H9 (cell line): ENCODE data around the gene SH3PXD2B. TPM values are rescaled to one million over a fixed set of nuclear protein-coding genes. Genes with fewer than 3 reads are reported as not detected.

Experiments
- DNase-seq: peaks from one replicate; pipeline ENCODE4 v3.0.0-alpha.2; 2017
- H2AFZ ChIP-seq: one replicate; pipeline ENCODE4 v1.6.1; 2013; ENCODE audit warnings: mild to moderate bottlenecking, low read length, control low read depth, moderate library complexity
- H2AK5ac ChIP-seq: 2 replicates; pipeline ENCODE4 v1.6.1; 2013; ENCODE audit warnings: low read length, control low read depth, mixed read lengths; ENCODE audit not compliant: insufficient read length
- H2BK120ac ChIP-seq: one replicate; pipeline ENCODE4 v1.6.1; 2013; ENCODE audit warnings: low read depth, mild to moderate bottlenecking, low read length, control low read depth, inconsistent platforms; ENCODE audit not compliant: poor library complexity, severe bottlenecking
- H2BK12ac ChIP-seq: 2 replicates; pipeline ENCODE4 v1.6.1; 2013; ENCODE audit warnings: low read length, control low read depth, mixed read lengths, low read depth; ENCODE audit not compliant: insufficient read length
- H2BK15ac ChIP-seq: 2 replicates; pipeline ENCODE4 v1.6.1; 2013; ENCODE audit warnings: low read depth, low read length, control low read depth
- H2BK20ac ChIP-seq: one replicate; pipeline ENCODE4 v1.6.1; 2013; ENCODE audit warnings: low read depth, mild to moderate bottlenecking, low read length, control low read depth, inconsistent platforms; ENCODE audit not compliant: poor library complexity, severe bottlenecking
- H2BK5ac ChIP-seq: 2 replicates; pipeline ENCODE4 v1.6.1; 2013; ENCODE audit warnings: low read length, control low read depth, mixed read lengths; ENCODE audit not compliant: insufficient read length
- H3K14ac ChIP-seq: 2 replicates; pipeline ENCODE4 v1.6.1; 2013; ENCODE audit warnings: low read length, control low read depth; ENCODE audit not compliant: insufficient read depth
- H3K18ac ChIP-seq: 2 replicates; pipeline ENCODE4 v1.6.1; 2013; ENCODE audit warnings: low read depth, mild to moderate bottlenecking, mixed read lengths, low read length, control low read depth; ENCODE audit not compliant: insufficient read length
- H3K23ac ChIP-seq: 2 replicates; pipeline ENCODE4 v1.6.1; 2013; ENCODE audit warnings: low read length, control low read depth, mixed read lengths, low read depth; ENCODE audit not compliant: insufficient read length
- H3K23me2 ChIP-seq: 2 replicates; pipeline ENCODE4 v1.6.1; 2013; ENCODE audit warnings: low read depth, mild to moderate bottlenecking, mixed read lengths, low read length, control low read depth; ENCODE audit not compliant: insufficient read length, poor library complexity, severe bottlenecking
- H3K27ac ChIP-seq: 2 replicates; pipeline ENCODE4 v1.5.1; 2013; ENCODE audit warnings: low read length, control low read depth, mixed read lengths, low read depth; ENCODE audit not compliant: insufficient read length
- H3K27me3 ChIP-seq: 2 replicates; pipeline ENCODE4 v1.6.1; 2013; ENCODE audit warnings: low read length, control low read depth, inconsistent platforms; ENCODE audit not compliant: insufficient read depth
- H3K4ac ChIP-seq: 2 replicates; pipeline ENCODE4 v1.6.1; 2013; ENCODE audit warnings: low read depth, mild to moderate bottlenecking, control low read depth, inconsistent platforms, low read length, moderate library complexity
- H3K4me1 ChIP-seq: 2 replicates; pipeline ENCODE4 v1.6.1; 2013; ENCODE audit warnings: low read length, control low read depth, inconsistent platforms; ENCODE audit not compliant: insufficient read depth
- H3K4me2 ChIP-seq: 2 replicates; pipeline ENCODE4 v1.6.1; 2013; ENCODE audit warnings: low read length, control low read depth, mixed read lengths; ENCODE audit not compliant: insufficient read length, insufficient read depth
- H3K56ac ChIP-seq: 2 replicates; pipeline ENCODE4 v1.6.1; 2013; ENCODE audit warnings: low read depth, mild to moderate bottlenecking, mixed read lengths, low read length, control low read depth; ENCODE audit not compliant: insufficient read length
- H3K79me1 ChIP-seq: 2 replicates; pipeline ENCODE4 v1.6.1; 2013; ENCODE audit warnings: low read depth, mild to moderate bottlenecking, moderate library complexity, low read length, control low read depth, inconsistent platforms; ENCODE audit not compliant: insufficient read depth, poor library complexity, severe bottlenecking
- H3K79me2 ChIP-seq: 2 replicates; pipeline ENCODE4 v1.6.1; 2013; ENCODE audit warnings: low read length, control low read depth, inconsistent platforms; ENCODE audit not compliant: insufficient read depth
- H3K9ac ChIP-seq: 2 replicates; pipeline ENCODE4 v1.6.1; 2013; ENCODE audit warnings: low read length, control low read depth, mixed read lengths; ENCODE audit not compliant: insufficient read length; ENCODE audit errors: extremely low read depth
- H3K9me3 ChIP-seq: one replicate; pipeline ENCODE4 v1.6.1; 2013; ENCODE audit warnings: low read depth, low read length, inconsistent platforms; ENCODE audit not compliant: control insufficient read depth
- H3T11ph ChIP-seq: one replicate; pipeline ENCODE4 v1.6.1; 2013; ENCODE audit warnings: mild to moderate bottlenecking, low read length, control low read depth, inconsistent platforms
- H4K20me1 ChIP-seq: one replicate; pipeline ENCODE4 v1.6.1; 2013; ENCODE audit not compliant: control insufficient read depth, insufficient read length, insufficient read depth
- H4K5ac ChIP-seq: 2 replicates; pipeline ENCODE4 v1.6.1; 2013; ENCODE audit warnings: low read depth, mild to moderate bottlenecking, mixed read lengths, low read length, control low read depth; ENCODE audit not compliant: insufficient read length
- H4K8ac ChIP-seq: replicated peaks from 2 replicates; pipeline ENCODE4 v1.6.1; 2013; ENCODE audit warnings: low read length, control low read depth, mixed read lengths, low read depth; ENCODE audit not compliant: insufficient read length
- H4K91ac ChIP-seq: 2 replicates; pipeline ENCODE4 v1.6.1; 2013; ENCODE audit warnings: low read depth, mild to moderate bottlenecking, moderate library complexity, mixed read lengths, low read length, control low read depth; ENCODE audit not compliant: insufficient read length
- H3K27ac Mint-ChIP-seq, 3 experiments: 2 replicates in 2 of 3; 3 replicates in 1 of 3; pipeline ENCODE4 v1.8.0; 2020 to 2021; ENCODE audit warnings: mixed read lengths in 3 of 3, mild to moderate bottlenecking in 1 of 3, moderate library complexity in 1 of 3
- H3K27me3 Mint-ChIP-seq: 2 replicates; pipeline ENCODE4 v1.8.0; 2021; ENCODE audit warnings: low read depth, mild to moderate bottlenecking, moderate library complexity, mixed read lengths
- H3K36me3 Mint-ChIP-seq, 3 experiments: 2 replicates in 2 of 3; 3 replicates in 1 of 3; pipeline ENCODE4 v1.8.0; 2020 to 2021; ENCODE audit warnings: low read depth in 3 of 3, mixed read lengths in 3 of 3; ENCODE audit not compliant: insufficient read depth in 1 of 3
- H3K4me1 Mint-ChIP-seq, 2 experiments: 2 replicates each; pipeline ENCODE4 v1.8.0; 2020; ENCODE audit warnings: mixed read lengths in 2 of 2
- H3K4me3 Mint-ChIP-seq, 2 experiments: 2 replicates in 1 of 2; 3 replicates in 1 of 2; pipeline ENCODE4 v1.8.0; 2020 to 2021; ENCODE audit warnings: mild to moderate bottlenecking in 2 of 2, mixed read lengths in 2 of 2, moderate library complexity in 1 of 2
- H3K9me3 Mint-ChIP-seq, 2 experiments: 2 replicates in 1 of 2; 3 replicates in 1 of 2; pipeline ENCODE4 v1.8.0; 2020; ENCODE audit warnings: mild to moderate bottlenecking in 2 of 2, mixed read lengths in 2 of 2, moderate library complexity in 1 of 2
- CTCF ChIP-seq: fragments of 200-600 bp; sonication (generic); conservative IDR thresholded peaks from 3 replicates; pipeline ENCODE4 v1.8.0; 2021; ENCODE audit warnings: antibody characterized with exemption, mild to moderate bottlenecking
- WGBS: extraction: QIAGEN DNeasy Blood & Tissue Kit; methylation state at CpG from one replicate; pipeline ENCODE4 v1.1.7; 2013; ENCODE audit warnings: missing lambda C conversion rate, low lambda C conversion rate, mixed read lengths; ENCODE audit not compliant: insufficient read length; ENCODE audit errors: extremely low coverage; 5-methylcytosine and 5-hydroxymethylcytosine counted together
- total RNA-seq: library from RNA; stranded (reverse); gene quantifications from 2 replicates; pipeline ENCODE4 v1.2.1, GENCODE V29; 2021

SH3PXD2B gene
- total RNA-seq, 1 experiment from 2014 or later = 49.0 TPM

- no peak overlapping the region for H3K4ac ChIP-seq
- H4K91ac ChIP-seq = no peak overlapping the region
- no peak overlapping the region for H4K5ac ChIP-seq
- H2BK20ac ChIP-seq = no peak overlapping the region
- no peak for TF ChIP-seq CTCF
- Mint-ChIP-seq H3K4me1 (no peaks in the 10 kb centered on the region), H3K9me3 (no peaks in the 10 kb centered on the region), H3K4me3 (no peak overlapping the region), H3K27ac (peak overlapping the region in 1 of 3 experiments; percentile 25; a peak in 1 of 7 replicates), H3K36me3 (peaks cover 25 to 56% (median 50%) of the 10 kb centered on the region in 3 experiments), H3K27me3 (no peaks in the 10 kb centered on the region)
- no peak overlapping the region for H4K8ac ChIP-seq
- H3K4me1 ChIP-seq = no peaks in the 10 kb centered on the region
- no peak overlapping the region for H3K18ac ChIP-seq
- no CpG with 5 or more reads among the region's 5 CpGs for WGBS
- no peak overlapping the region for H2BK120ac ChIP-seq
- peak overlapping the region; percentile 37; the same call in 1 of the 2 replicates for H2BK15ac ChIP-seq
- H2AK5ac ChIP-seq = no peak overlapping the region
- no peak overlapping the region for H3T11ph ChIP-seq
- H3K4me2 ChIP-seq = no peak overlapping the region
- H2BK5ac ChIP-seq = no peak overlapping the region
- no peaks in the 10 kb centered on the region for H3K79me1 ChIP-seq
- H3K9me3 ChIP-seq = no peaks in the 10 kb centered on the region
- H3K27me3 ChIP-seq = no peaks in the 10 kb centered on the region
- no peak overlapping the region for H3K56ac ChIP-seq
- H3K27ac ChIP-seq = no peak overlapping the region
- H3K23ac ChIP-seq = no peak overlapping the region
- no peak overlapping the region for H2BK12ac ChIP-seq
- H3K23me2 ChIP-seq = no peaks in the 10 kb centered on the region
- H2AFZ ChIP-seq = no peak overlapping the region
- no peaks in the 10 kb centered on the region for H3K79me2 ChIP-seq
- DNase-seq = no peak
- no peak overlapping the region for H3K14ac ChIP-seq
- no peaks in the 10 kb centered on the region for H4K20me1 ChIP-seq
- H3K9ac ChIP-seq = no peak overlapping the region
Measured at GRCh38 chr5:172385707-172386106, 68.6 kb downstream of the SH3PXD2B start.
